Fibroblast of mammary gland (primary cell): ENCODE data around the gene RIT2.
A peak's percentile ranks its signal among the peaks of the same experiment; 100 is the strongest.

ENCODE experiments used
- DNase-seq: peaks from one replicate; pipeline ENCODE4 v3.0.0-alpha.2; 2010; ENCODE audit warnings: low read depth
- H3K4me3 ChIP-seq: 2 replicates; pipeline ENCODE4 v1.5.1; 2011; ENCODE audit warnings: low read depth, mild to moderate bottlenecking, low read length, moderate library complexity; ENCODE audit not compliant: control insufficient read depth
- CTCF ChIP-seq: conservative IDR thresholded peaks from 2 replicates; pipeline ENCODE4 v1.5.1; 2011; ENCODE audit warnings: low read depth, low read length, inconsistent platforms; ENCODE audit not compliant: control insufficient read depth, insufficient read depth

The RIT2 gene

GRCh38 chr18:42778445-42779042, 336.9 kb downstream of the RIT2 start:
- DNase-seq = no peak
- no peak overlapping the region for H3K4me3 ChIP-seq
- no peak for TF ChIP-seq CTCF

GRCh38 chr18:42778024-42778423, 337.5 kb downstream of the RIT2 start:
- H3K4me3 ChIP-seq = no peak overlapping the region
- no peak for DNase-seq
- no peak for TF ChIP-seq CTCF

GRCh38 chr18:42773870-42774269, 341.6 kb downstream of the RIT2 start:
- DNase-seq = no peak
- TF ChIP-seq CTCF = no peak
- H3K4me3 ChIP-seq = no peak overlapping the region

GRCh38 chr18:42771936-42772335, 343.5 kb downstream of the RIT2 start:
- no peak for TF ChIP-seq CTCF
- DNase-seq = no peak
- no peak overlapping the region for H3K4me3 ChIP-seq

- H3K4me3 ChIP-seq = no peak overlapping the region
- no peak for DNase-seq
- no peak for TF ChIP-seq CTCF
These were observed 350.2 kb downstream of the RIT2 start for GRCh38 chr18:42765302-42765701.

GRCh38 chr18:42760290-42760689, 355.2 kb downstream of the RIT2 start:
- TF ChIP-seq CTCF = no peak
- DNase-seq = no peak
- H3K4me3 ChIP-seq = no peak overlapping the region

- no peak overlapping the region for H3K4me3 ChIP-seq
- no peak for TF ChIP-seq CTCF
- DNase-seq = peak; percentile 7
These were observed 356.6 kb downstream of the RIT2 start for GRCh38 chr18:42758852-42759251.
